Activated CD8-positive, alpha-beta memory T cell treated with anti-CD3 and anti-CD28 coated beads for 4 hours (primary cell): ENCODE results near the gene RYR3.

ENCODE experiments used
- DNase-seq, 2 donors: peaks; one replicate each; pipeline ENCODE4 v3.0.0-alpha.2; 2020; ENCODE audit warnings: low read depth in 2 of 2

The RYR3 gene

GRCh38 chr15:33710748-33711147 is 400.0 kb downstream of the RYR3 start:
- no peak for DNase-seq

- no peak for DNase-seq
Measured at GRCh38 chr15:33716025-33716424, 405.3 kb downstream of the RYR3 start.

GRCh38 chr15:33720952-33721351 is 410.2 kb downstream of the RYR3 start:
- DNase-seq, result no peak

- DNase-seq, result no peak
Measured at GRCh38 chr15:33722005-33722672, 411.4 kb downstream of the RYR3 start.

- DNase-seq, result no peak
Measured at GRCh38 chr15:33722673-33723015, 411.9 kb downstream of the RYR3 start.

- DNase-seq, result no peak
Measured at GRCh38 chr15:33724321-33725036, 413.7 kb downstream of the RYR3 start.

- DNase-seq, result no peak
Measured at GRCh38 chr15:33729653-33730052, 418.9 kb downstream of the RYR3 start.

- no peak for DNase-seq
Measured at GRCh38 chr15:33730815-33731214, 420.0 kb downstream of the RYR3 start.

- no peak for DNase-seq
Measured at GRCh38 chr15:33735143-33735542, 424.4 kb downstream of the RYR3 start.

- DNase-seq, result no peak
Measured at GRCh38 chr15:33735637-33736247, 425.0 kb downstream of the RYR3 start.

GRCh38 chr15:33737687-33738601 is 427.2 kb downstream of the RYR3 start:
- DNase-seq, result no peak

GRCh38 chr15:33738941-33739664 is 428.3 kb downstream of the RYR3 start:
- DNase-seq, result no peak

GRCh38 chr15:33742306-33742705 is 431.5 kb downstream of the RYR3 start:
- DNase-seq, result no peak

GRCh38 chr15:33742800-33743199 is 432.0 kb downstream of the RYR3 start:
- DNase-seq, result no peak

- DNase-seq, result no peak
Measured at GRCh38 chr15:33746203-33746602, 435.4 kb downstream of the RYR3 start.

- no peak for DNase-seq
Measured at GRCh38 chr15:33753012-33753411, 442.2 kb downstream of the RYR3 start.

GRCh38 chr15:33754242-33754641 is 443.5 kb downstream of the RYR3 start:
- DNase-seq, result no peak

GRCh38 chr15:33756961-33757360 is 446.2 kb downstream of the RYR3 start:
- DNase-seq, result no peak

- no peak for DNase-seq
Measured at GRCh38 chr15:33757516-33758232, 446.9 kb downstream of the RYR3 start.

- DNase-seq, result no peak
Measured at GRCh38 chr15:33766389-33766788, 455.6 kb downstream of the RYR3 start.

- DNase-seq, result no peak
Measured at GRCh38 chr15:33768670-33769190, 458.0 kb downstream of the RYR3 start.
